HG02852 (cell line): Measurements from ENCODE around the gene TAL2.
A peak's percentile ranks its signal among the peaks of the same experiment; 100 is the strongest.

Experiments used
- ATAC-seq: cut with Tn5 transposase; IDR thresholded peaks from one replicate; pipeline ENCODE4 v1.9.1; 2021; ENCODE audit warnings: mild to moderate bottlenecking, moderate library complexity; ENCODE audit not compliant: unreplicated experiment

TAL2 gene

GRCh38 chr9:105673850-105674387 is 11.7 kb downstream of the TAL2 start:
- ATAC-seq: no peak

DNA sequence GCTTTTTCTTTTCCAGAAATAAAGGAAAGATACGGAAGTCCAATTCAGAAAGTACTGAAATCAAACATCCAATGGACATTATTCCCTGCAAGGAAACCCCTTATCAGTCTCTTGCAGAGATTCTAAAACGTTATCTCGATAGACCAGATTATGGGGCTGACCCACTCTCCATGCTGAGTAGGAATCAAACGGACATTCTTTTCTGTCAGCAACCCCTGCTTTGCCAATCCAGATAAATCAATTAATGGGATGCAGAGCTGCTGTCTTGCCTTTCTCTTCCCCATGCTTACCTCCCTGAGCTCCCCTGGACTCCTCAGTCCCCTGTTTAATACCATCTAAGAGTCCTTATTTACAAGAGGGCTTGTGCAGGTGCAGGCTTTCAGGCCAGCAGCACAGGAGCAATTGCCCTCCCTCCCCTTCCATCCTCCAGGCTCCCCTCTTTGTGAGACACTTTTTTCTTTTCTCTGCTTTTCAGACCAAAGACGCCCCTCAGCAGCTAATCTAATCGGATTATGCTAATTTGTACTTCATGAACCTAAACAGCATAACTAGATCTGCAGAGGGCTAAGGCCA is 14.2 kb downstream of the TAL2 start:
- ATAC-seq: no peak

GRCh38 chr9:105678163-105678562 is 15.9 kb downstream of the TAL2 start:
- ATAC-seq: no peak

DNA sequence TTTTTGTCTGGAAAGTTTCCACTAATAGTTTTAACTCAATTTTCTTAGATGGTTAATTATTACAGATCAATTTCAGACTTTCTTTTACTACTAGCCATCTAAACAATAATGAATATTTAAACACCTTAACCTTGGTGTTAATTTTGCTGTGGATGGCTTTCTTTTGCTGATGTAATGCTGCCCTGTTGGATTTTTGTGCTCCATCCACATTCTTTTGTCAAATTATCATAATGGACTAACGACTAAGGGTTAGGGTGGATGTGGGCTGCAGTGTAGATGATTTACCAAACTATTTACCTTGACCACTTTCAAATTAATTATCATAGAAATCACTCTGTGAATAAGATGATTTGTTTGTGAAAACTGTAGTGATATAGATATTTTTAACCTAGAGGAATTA is 16.5 kb downstream of the TAL2 start:
- no peak for ATAC-seq

- no peak for ATAC-seq
These were observed 17.2 kb downstream of the TAL2 start for GRCh38 chr9:105679257-105680022.

GRCh38 chr9:105681313-105681712 is 19.1 kb downstream of the TAL2 start:
- ATAC-seq: no peak

- no peak for ATAC-seq
These were observed 19.5 kb downstream of the TAL2 start for GRCh38 chr9:105681724-105682123.

DNA sequence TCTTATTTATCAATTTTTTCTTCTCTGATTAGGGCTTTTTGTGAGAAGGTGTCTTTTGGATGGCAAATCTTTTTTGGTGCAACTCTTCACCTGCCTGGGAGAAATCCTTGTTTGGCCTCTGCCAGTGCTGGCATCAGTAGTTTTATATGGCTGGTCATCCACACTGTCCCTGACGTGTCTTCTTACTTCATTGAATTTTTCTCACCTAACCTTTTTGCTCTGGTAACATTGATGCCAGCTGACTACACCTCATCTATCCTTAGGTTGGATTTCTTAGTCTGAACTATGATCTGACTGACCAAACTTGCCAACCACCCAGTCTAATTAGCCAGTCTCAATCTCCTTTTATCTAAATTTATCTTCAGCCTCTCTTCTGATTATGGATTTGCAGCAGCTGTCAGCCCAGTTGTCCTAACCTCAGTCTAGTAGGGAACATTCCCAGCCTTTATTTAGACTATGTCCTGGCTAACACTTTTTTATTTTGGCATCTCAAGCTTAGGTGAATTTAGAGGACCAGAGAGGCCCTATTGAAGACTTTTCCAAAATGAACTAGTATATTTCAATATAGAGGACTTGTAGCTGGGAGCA is 21.5 kb downstream of the TAL2 start:
- no peak for ATAC-seq

GRCh38 chr9:105686936-105687335 is 24.7 kb downstream of the TAL2 start:
- ATAC-seq: no peak

GRCh38 chr9:105690742-105691141 is 28.5 kb downstream of the TAL2 start:
- ATAC-seq: no peak

- peak; percentile 31 for ATAC-seq
These were observed 31.4 kb downstream of the TAL2 start for GRCh38 chr9:105693435-105694189.

- ATAC-seq: peak; percentile 74
These were observed 32.1 kb downstream of the TAL2 start, which contains the start of gene TMEM38B for GRCh38 chr9:105694190-105694847. TSS of gene TMEM38B (plus strand) at chr9:105694541. CDS start at chr9:105694661, 120 bp downstream.

DNA sequence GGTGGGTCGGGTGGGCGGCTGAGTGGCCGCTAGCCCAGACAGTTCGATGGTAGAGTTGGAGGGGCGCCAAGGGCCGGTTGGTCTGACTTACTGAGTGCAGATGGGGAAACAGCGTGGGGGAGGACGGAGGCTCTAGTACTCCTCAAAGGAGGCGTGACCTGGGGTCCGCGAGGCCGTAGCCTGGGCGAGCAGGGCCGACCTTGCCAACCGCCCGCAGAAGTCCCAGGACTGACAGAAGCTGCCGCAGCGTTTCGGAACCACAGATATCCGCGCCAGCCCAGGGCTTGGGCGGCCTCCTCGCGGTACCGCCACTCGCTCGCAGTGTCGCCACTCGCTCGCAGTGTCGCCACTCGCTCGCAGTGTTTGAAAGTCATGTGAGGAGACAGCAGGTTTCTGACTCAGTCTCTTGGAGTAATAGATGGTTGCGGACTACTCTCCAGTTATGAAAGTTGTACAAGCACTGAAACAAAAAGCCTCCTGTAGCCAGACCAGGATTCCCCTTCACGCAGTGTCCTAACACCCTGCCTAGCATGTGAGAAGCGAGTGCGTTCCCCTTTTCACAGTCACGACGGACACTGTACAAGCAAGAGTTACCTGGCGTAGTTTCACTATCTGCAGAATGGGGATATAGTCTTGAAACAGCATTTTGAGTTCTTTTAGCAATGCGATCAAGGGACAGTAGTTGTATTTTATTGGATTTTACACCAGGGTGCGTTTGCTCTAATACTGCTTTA is 32.8 kb downstream of the TAL2 start:
- ATAC-seq: peak; percentile 58

- no peak for ATAC-seq
These were observed 34.0 kb downstream of the TAL2 start for GRCh38 chr9:105696219-105696793.

DNA sequence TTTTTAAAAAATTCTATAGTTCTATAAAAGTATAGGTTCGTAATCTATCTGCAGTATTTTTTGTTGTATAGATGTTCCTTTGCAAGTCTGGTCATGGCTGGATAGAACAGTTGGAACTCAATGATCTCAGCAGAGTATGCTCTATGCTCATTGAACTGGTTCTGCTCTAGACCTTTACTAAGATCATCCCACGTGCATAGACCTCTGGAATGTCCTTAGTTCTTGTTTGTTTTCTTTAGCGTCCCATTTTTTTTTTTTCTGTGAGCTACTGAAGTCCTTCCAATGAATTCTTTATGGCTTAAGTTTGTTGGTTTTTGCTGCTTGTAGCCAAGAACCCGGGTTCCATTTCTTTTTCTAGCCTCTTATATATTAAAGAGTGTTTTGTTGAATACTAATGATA is 35.6 kb downstream of the TAL2 start:
- ATAC-seq: no peak

GRCh38 chr9:105698348-105698870 is 36.2 kb downstream of the TAL2 start:
- no peak for ATAC-seq

DNA sequence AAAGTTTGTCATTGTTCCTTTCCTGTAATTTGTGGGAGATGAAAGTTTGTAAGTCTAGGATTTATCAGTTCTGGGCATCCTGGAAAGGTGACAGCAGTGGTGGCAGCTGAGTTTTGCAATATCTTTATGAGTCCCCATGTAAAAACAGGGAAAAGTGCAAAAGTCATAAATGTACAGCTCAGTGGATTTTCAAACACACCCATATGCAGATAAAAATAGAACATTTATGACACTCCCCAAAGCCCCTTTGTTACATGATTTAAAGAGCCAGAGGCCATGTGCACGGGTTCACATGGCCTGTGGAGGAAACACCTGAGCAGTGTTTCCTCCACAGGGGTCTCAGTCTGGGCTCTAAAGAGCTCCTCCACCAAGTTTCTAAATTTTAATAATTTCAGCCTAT is 38.4 kb downstream of the TAL2 start:
- ATAC-seq: no peak

- no peak for ATAC-seq
These were observed 38.9 kb downstream of the TAL2 start for GRCh38 chr9:105701145-105701544.

- no peak for ATAC-seq
These were observed 40.0 kb downstream of the TAL2 start for GRCh38 chr9:105702207-105702606.
